AG09319 (cell line): ENCODE measurements around the gene NUDT17.
A peak's percentile ranks its signal among the peaks of the same experiment; 100 is the strongest.
"Not testable (repeated sequence)": the region's sequence is repeated elsewhere in the genome, so short reads cannot be mapped to it uniquely, and the experiment has no call there.

Experiments used
- DNase-seq: peaks from one replicate; pipeline ENCODE4 v3.0.0-alpha.2; 2010; ENCODE audit warnings: low read depth; ENCODE audit errors: extremely low read depth
- CTCF ChIP-seq: IDR thresholded peaks from 2 replicates; pipeline ENCODE4 v1.5.1; 2011; ENCODE audit warnings: low read depth, mild to moderate bottlenecking, inconsistent platforms, low read length, moderate library complexity

Gene NUDT17

GRCh38 chr1:145823565-145824498, 21.6 kb upstream of the NUDT17 start, which contains the start of the genes POLR3C and RNF115:
POLR3C (plus strand) TSS chr1:145824200; CDS start chr1:145825777, 1,577 bp downstream.
RNF115 (minus strand) TSS chr1:145824095; CDS start chr1:145823873, 222 bp downstream.
- DNase-seq, result peak; percentile 78

DNA sequence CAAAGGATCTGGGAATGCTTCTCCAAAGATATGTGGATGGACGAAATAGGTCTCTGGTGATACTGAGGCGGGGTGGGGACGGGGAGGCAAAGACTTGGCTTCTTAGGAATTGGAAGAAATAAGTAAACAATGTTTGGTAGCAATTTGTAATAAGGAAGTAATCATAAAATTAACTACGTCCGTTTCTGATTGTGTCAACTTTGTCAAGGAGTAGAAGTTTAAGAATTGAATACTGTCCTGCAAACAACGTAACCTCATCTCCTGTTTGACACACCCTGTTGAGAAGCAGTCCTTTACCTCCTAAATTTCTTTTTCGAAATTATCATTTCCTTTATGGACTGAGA, 21.0 kb upstream of the NUDT17 start:
- no peak for TF ChIP-seq CTCF
- no peak for DNase-seq

More at GRCh38 chr1:145823565-145824498, 21.6 kb upstream of the NUDT17 start, which contains the start of the genes POLR3C and RNF115:
- TF ChIP-seq CTCF, result no peak

DNA sequence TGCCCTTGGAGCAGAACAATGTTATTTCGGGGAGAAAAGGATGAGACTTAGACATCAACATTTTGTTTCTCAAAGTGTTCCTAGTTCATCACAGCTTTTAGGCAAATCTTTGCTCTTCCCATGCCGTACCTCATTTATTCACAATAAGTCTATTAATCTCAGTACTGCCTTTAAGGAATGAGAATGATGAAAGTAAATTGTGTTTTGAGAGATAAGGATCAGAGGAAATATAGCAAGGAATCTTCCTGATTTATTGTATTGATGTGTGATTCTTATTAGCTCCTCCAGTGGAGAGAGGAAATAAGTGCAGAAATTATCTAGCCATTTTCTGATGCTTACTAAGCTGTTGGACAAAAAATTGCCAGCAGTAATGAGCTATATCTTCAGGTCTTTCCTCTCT, 19.4 kb upstream of the NUDT17 start:
- TF ChIP-seq CTCF, result no peak
- DNase-seq, result no peak

DNA sequence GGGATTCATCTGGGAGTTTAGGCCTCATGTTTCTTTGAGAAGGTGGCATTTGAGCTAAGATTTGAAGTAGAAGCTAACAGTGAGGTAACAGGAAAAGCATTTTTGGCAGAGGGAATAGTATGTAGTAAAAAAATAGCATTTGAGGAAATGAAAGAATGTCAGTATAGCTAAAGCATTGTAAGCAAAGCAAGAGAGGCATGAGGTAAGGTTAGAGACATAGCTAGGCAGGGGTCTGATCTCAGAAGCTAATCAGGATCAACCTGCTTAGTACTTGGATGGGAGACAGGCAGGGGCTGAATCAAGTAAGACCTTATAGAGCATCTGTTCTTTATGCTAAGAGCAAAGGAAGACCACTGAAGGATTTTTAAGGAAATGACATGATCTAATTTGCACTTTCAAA, 17.5 kb upstream of the NUDT17 start:
- no peak for DNase-seq
- no peak for TF ChIP-seq CTCF

DNA sequence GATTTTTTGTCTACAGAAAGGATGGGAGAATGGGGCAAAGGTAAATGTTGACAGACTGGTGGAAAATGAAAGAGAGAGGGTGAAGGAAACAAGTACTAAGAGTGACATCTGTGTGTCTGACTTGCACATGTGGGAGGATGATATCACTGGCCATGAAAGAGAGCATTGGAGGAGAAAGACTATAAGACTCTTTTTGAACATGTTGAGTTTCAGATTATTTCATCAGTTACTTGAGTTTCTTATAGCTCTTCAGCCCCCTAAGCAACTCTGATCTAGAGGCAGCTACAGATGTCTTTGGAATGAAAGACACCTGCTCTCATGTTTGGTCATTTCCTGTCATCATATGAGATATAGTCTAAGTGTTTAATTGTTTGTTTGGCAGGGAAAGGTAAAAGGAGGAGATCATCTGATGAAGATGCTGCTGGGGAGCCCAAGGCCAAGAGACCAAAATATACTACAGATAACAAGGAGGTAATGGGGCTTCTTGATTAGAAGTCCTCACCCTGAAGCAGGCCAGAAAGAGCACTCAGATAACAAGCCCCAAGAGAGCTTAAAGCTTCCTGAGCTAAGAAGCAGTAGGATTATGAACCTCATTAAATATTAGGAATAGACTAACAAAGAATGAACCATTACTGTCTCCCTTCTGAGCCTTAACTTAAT, 16.9 kb upstream of the NUDT17 start:
- DNase-seq, result no peak
- TF ChIP-seq CTCF, result no peak

DNA sequence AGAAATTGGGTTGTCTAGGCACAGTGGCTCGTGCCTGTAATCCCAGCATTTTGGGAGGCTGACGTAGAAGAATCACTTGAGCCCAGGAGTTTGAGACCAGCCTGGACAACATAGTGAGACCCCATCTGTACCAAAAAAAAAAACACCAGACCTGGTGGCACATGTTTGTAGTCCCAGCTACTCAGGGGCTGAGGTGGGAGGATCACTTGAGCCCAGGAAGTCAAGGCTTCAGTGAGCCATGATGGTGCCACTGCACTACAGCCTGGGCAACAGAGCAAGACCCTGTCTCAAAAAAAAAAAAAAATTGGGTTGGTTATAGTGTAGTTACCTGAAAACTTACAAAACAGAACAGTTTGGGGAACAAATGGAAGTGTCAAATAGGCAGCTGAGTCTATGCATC, 14.6 kb upstream of the NUDT17 start:
- not testable (repeated sequence) for DNase-seq

DNA sequence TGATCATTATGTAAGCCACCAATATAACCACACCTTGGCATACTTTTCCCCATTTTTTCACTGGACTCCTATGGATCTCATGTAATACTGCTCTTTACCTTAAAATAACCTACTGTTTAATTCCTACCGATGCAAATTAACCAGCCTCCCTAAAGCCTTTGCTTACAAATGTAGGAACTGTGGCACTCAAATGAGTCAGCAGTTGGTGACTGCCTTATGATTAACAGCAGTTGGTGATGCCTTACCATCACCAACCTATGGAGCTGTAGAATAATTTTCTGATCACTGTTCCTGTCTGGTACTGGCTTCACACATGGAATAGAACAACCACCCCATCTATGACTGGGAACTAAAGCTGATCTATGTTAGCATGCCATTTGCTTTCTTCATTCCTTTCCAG, 7.8 kb upstream of the NUDT17 start:
- no peak for TF ChIP-seq CTCF
- DNase-seq, result no peak
